Measurements from ENCODE around the gene ITPR2.

The ITPR2 gene

GRCh38 chr12:26724309-26724702 is 108.7 kb downstream of the ITPR2 start:
- no peak for DNase-seq (ENCODE audit: low read depth in 1 of 2, low spot score in 1 of 2)
- Histone ChIP-seq H3K4me3 (replicated peaks; ENCODE audit: insufficient read depth, low read length) (no peak overlapping the region), H3K27me3 (ENCODE audit: insufficient read depth, poor library complexity, severe bottlenecking) (no peaks in the 10 kb centered on the region), H3K27ac (replicated peaks) (no peak overlapping the region)
- TF ChIP-seq REST (IDR thresholded peaks at IDR 0.05; ENCODE audit: insufficient replicate concordance, low read depth) (no peak), GABPA (IDR thresholded peaks at IDR 0.05; ENCODE audit: low read depth) (no peak), CTCF (IDR thresholded peaks at IDR 0.05; ENCODE audit: insufficient read depth, low read length) (no peak), SPI1 (IDR thresholded peaks at IDR 0.05; ENCODE audit: borderline replicate concordance, low read depth) (no peak), POLR2AphosphoS5 (IDR thresholded peaks at IDR 0.05; ENCODE audit: low read depth) (no peak)

GRCh38 chr12:26723379-26724308 is 109.3 kb downstream of the ITPR2 start:
- Histone ChIP-seq H3K27ac (replicated peaks) (no peak overlapping the region), H3K4me3 (replicated peaks; ENCODE audit: insufficient read depth, low read length) (no peak overlapping the region), H3K27me3 (ENCODE audit: insufficient read depth, poor library complexity, severe bottlenecking) (no peaks in the 10 kb centered on the region)
- TF ChIP-seq POLR2AphosphoS5 (IDR thresholded peaks at IDR 0.05; ENCODE audit: low read depth) (no peak), CTCF (IDR thresholded peaks at IDR 0.05; ENCODE audit: insufficient read depth, low read length) (no peak), GABPA (IDR thresholded peaks at IDR 0.05; ENCODE audit: low read depth) (no peak), REST (IDR thresholded peaks at IDR 0.05; ENCODE audit: insufficient replicate concordance, low read depth) (no peak), SPI1 (IDR thresholded peaks at IDR 0.05; ENCODE audit: borderline replicate concordance, low read depth) (no peak)
- no peak for DNase-seq (ENCODE audit: low read depth in 1 of 2, low spot score in 1 of 2)

GRCh38 chr12:26721800-26722199 is 111.2 kb downstream of the ITPR2 start:
- no peak overlapping the region for H3K4me3 ChIP-seq (replicated peaks; ENCODE audit: insufficient read depth, low read length)
- H3K27me3 ChIP-seq (ENCODE audit: insufficient read depth, poor library complexity, severe bottlenecking), result no peaks in the 10 kb centered on the region
- no peak overlapping the region for H3K27ac ChIP-seq (replicated peaks)
- TF ChIP-seq GABPA (IDR thresholded peaks at IDR 0.05; ENCODE audit: low read depth) (no peak), SPI1 (IDR thresholded peaks at IDR 0.05; ENCODE audit: borderline replicate concordance, low read depth) (no peak), REST (IDR thresholded peaks at IDR 0.05; ENCODE audit: insufficient replicate concordance, low read depth) (no peak), CTCF (IDR thresholded peaks at IDR 0.05; ENCODE audit: insufficient read depth, low read length) (no peak), POLR2AphosphoS5 (IDR thresholded peaks at IDR 0.05; ENCODE audit: low read depth) (no peak)
- DNase-seq (ENCODE audit: low read depth in 1 of 2, low spot score in 1 of 2), result no peak

All from HL-60 (cell line).